GM23338 (cell line): Measurements from ENCODE around the gene CHODL. TPM values are rescaled to one million over a fixed set of nuclear protein-coding genes. Genes with fewer than 3 reads are reported as not detected.

Experiments used
- ATAC-seq: fragments of 200-7000 bp; cut with Tn5 transposase; 3 replicates; pipeline ENCODE4 v1.9.1; 2020
- DNase-seq: peaks from one replicate; pipeline ENCODE4 v3.0.0-alpha.2; 2015; ENCODE audit warnings: low spot score
- H2AFZ ChIP-seq: fragments of 200-600 bp; sonication (generic); 2 replicates; pipeline ENCODE4 v1.8.0; 2016; ENCODE audit warnings: antibody characterized with exemption, mild to moderate bottlenecking, moderate library complexity
- H3F3A ChIP-seq: fragments of 200-600 bp; sonication (generic); replicated peaks from 2 replicates; pipeline ENCODE4 v1.8.0; 2017; ENCODE audit warnings: antibody characterized with exemption, mixed run types, low read depth
- H3K27ac ChIP-seq: fragments of 200-600 bp; sonication (generic); 2 replicates; pipeline ENCODE4 v1.6.1; 2016; ENCODE audit warnings: low read depth
- H3K27me3 ChIP-seq: fragments of 200-600 bp; sonication (generic); 2 replicates; pipeline ENCODE4 v1.8.0; 2016; ENCODE audit warnings: mild to moderate bottlenecking, mixed run types, moderate library complexity; ENCODE audit not compliant: insufficient read depth
- H3K36me3 ChIP-seq: fragments of 200-600 bp; sonication (generic); 2 replicates; pipeline ENCODE4 v1.8.0; 2016; ENCODE audit warnings: mild to moderate bottlenecking; ENCODE audit not compliant: insufficient read depth
- H3K4me1 ChIP-seq: fragments of 200-600 bp; sonication (generic); 2 replicates; pipeline ENCODE4 v1.8.0; 2016; ENCODE audit warnings: mild to moderate bottlenecking, moderate library complexity; ENCODE audit not compliant: insufficient read depth
- H3K4me2 ChIP-seq: fragments of 200-600 bp; sonication (generic); 2 replicates; pipeline ENCODE4 v1.7.1; 2017; ENCODE audit warnings: mixed run types
- H3K4me3 ChIP-seq: fragments of 200-600 bp; sonication (generic); 2 replicates; pipeline ENCODE4 v1.6.1; 2016; ENCODE audit warnings: mixed run types
- H3K79me2 ChIP-seq: fragments of 200-600 bp; sonication (generic); replicated peaks from 2 replicates; pipeline ENCODE4 v1.8.0; 2017; ENCODE audit warnings: mild to moderate bottlenecking; ENCODE audit not compliant: insufficient read depth
- H3K9me2 ChIP-seq: fragments of 200-600 bp; sonication (generic); 2 replicates; pipeline ENCODE4 v1.8.0; 2017; ENCODE audit not compliant: insufficient read depth
- H4K20me1 ChIP-seq: fragments of 200-600 bp; sonication (generic); replicated peaks from 2 replicates; pipeline ENCODE4 v1.8.0; 2017; ENCODE audit warnings: mild to moderate bottlenecking; ENCODE audit not compliant: insufficient read depth
- H3K27ac Mint-ChIP-seq: 2 replicates; pipeline ENCODE4 v1.8.0; 2020; ENCODE audit warnings: inconsistent platforms, mild to moderate bottlenecking, moderate library complexity, mixed read lengths
- H3K27me3 Mint-ChIP-seq: 3 replicates; pipeline ENCODE4 v1.8.0; 2022; ENCODE audit warnings: low read depth, mild to moderate bottlenecking, moderate library complexity, mixed read lengths, inconsistent platforms; ENCODE audit not compliant: insufficient read depth, poor library complexity
- H3K36me3 Mint-ChIP-seq: 3 replicates; pipeline ENCODE4 v1.8.0; 2021; ENCODE audit warnings: low read depth, mild to moderate bottlenecking, inconsistent platforms, moderate library complexity, mixed read lengths
- H3K4me1 Mint-ChIP-seq: 3 replicates; pipeline ENCODE4 v1.8.0; 2020; ENCODE audit warnings: mild to moderate bottlenecking, inconsistent platforms, mixed read lengths
- H3K4me3 Mint-ChIP-seq: 3 replicates; pipeline ENCODE4 v1.8.0; 2021; ENCODE audit warnings: moderate library complexity, mild to moderate bottlenecking, inconsistent platforms, mixed read lengths
- H3K9me3 Mint-ChIP-seq: 3 replicates; pipeline ENCODE4 v1.8.0; 2020; ENCODE audit warnings: moderate library complexity, mild to moderate bottlenecking, inconsistent platforms, mixed read lengths
- CREB1 ChIP-seq: fragments of 250-450 bp; sonication (Bioruptor Pico); IDR thresholded peaks from 2 replicates; pipeline ENCODE4 v1.5.0; 2020; ENCODE audit warnings: low read depth, mild to moderate bottlenecking, moderate library complexity
- NANOG ChIP-seq: IDR thresholded peaks from 2 replicates; pipeline ENCODE4 v1.6.1; 2016; ENCODE audit warnings: antibody characterized with exemption, borderline replicate concordance
- POLR2AphosphoS5 ChIP-seq: IDR thresholded peaks from 2 replicates; pipeline ENCODE4 v1.6.1; 2016; ENCODE audit warnings: antibody characterized with exemption, low read depth
- STAT1 ChIP-seq: IDR thresholded peaks from one replicate; pipeline ENCODE4 v1.6.1; 2016; ENCODE audit warnings: antibody characterized with exemption; ENCODE audit not compliant: unreplicated experiment
- ZNF114 ChIP-seq: fragments of 250-450 bp; sonication (Bioruptor Pico); IDR thresholded peaks from 2 replicates; pipeline ENCODE4 v1.5.0; 2020; ENCODE audit warnings: mild to moderate bottlenecking, moderate library complexity
- polyA plus RNA-seq: library from polyadenylated mRNA; unstranded; fragments of >200 nt; fragmentation: Nextera tagmentation; extraction: Ambion mirVana; gene quantifications from 2 replicates; pipeline ENCODE4 v1.2.1, GENCODE V29; 2016
- total RNA-seq: library from RNA; depleted of rRNA; stranded (reverse); fragments of >200 nt; shearing (Covaris generic); gene quantifications from 2 replicates; pipeline ENCODE4 v1.2.3, GENCODE V29; 2014
- TF ChIP-seq, protein P1 (sequence below): IDR thresholded peaks from one replicate; pipeline ENCODE4 v1.6.1; 2018; ENCODE audit warnings: antibody characterized with exemption; ENCODE audit not compliant: unreplicated experiment
- TF ChIP-seq, protein P2 (sequence below), 2 experiments: fragments of 200-600 bp in 1 of 2; sonication (generic) in 1 of 2; conservative IDR thresholded peaks; 2 replicates each; pipeline versions ENCODE4 v1.5.1 to v1.6.1; 2016 to 2017; ENCODE audit warnings: antibody characterized with exemption in 2 of 2, low read depth in 2 of 2, mild to moderate bottlenecking in 2 of 2, moderate library complexity in 1 of 2

Gene CHODL
- total and polyA plus RNA-seq, 2 experiments from 2014 or later = 0.95 to 1.6 TPM

DNA sequence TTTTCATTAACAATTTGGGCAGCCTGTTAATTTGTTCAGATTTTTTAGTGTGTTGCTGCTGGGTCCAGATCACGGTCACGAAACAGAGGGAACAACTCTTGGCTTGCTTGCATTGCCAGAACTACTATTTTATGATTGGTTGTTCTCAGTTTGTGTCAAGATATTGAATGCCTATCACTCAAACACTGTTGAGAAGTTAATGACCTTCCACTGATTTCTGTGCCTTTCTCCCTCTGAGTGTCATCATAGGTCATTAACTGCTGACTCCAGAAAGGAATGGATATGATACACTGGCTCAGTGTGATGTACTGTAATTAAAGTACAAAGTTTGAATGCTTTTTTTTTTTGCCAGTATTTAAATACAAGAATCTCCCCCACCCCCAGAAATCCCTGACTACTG, 9.2 kb downstream of the CHODL start (continued):
- TF ChIP-seq, protein P1, sequence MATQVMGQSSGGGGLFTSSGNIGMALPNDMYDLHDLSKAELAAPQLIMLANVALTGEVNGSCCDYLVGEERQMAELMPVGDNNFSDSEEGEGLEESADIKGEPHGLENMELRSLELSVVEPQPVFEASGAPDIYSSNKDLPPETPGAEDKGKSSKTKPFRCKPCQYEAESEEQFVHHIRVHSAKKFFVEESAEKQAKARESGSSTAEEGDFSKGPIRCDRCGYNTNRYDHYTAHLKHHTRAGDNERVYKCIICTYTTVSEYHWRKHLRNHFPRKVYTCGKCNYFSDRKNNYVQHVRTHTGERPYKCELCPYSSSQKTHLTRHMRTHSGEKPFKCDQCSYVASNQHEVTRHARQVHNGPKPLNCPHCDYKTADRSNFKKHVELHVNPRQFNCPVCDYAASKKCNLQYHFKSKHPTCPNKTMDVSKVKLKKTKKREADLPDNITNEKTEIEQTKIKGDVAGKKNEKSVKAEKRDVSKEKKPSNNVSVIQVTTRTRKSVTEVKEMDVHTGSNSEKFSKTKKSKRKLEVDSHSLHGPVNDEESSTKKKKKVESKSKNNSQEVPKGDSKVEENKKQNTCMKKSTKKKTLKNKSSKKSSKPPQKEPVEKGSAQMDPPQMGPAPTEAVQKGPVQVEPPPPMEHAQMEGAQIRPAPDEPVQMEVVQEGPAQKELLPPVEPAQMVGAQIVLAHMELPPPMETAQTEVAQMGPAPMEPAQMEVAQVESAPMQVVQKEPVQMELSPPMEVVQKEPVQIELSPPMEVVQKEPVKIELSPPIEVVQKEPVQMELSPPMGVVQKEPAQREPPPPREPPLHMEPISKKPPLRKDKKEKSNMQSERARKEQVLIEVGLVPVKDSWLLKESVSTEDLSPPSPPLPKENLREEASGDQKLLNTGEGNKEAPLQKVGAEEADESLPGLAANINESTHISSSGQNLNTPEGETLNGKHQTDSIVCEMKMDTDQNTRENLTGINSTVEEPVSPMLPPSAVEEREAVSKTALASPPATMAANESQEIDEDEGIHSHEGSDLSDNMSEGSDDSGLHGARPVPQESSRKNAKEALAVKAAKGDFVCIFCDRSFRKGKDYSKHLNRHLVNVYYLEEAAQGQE = no peak
- TF ChIP-seq ZNF114 (no peak), STAT1 (no peak), POLR2AphosphoS5 (no peak), CREB1 (CRISPR knock-in tag) (no peak)

DNA sequence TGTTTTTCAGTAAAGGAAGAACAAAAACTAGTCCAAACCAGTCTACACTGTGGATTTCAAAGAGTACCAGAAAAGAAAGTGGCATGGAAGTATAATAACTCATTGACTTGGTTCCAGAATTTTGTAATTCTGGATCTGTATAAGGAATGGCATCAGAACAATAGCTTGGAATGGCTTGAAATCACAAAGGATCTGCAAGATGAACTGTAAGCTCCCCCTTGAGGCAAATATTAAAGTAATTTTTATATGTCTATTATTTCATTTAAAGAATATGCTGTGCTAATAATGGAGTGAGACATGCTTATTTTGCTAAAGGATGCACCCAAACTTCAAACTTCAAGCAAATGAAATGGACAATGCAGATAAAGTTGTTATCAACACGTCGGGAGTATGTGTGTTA, 21.3 kb downstream of the CHODL start:
- Mint-ChIP-seq H3K36me3 (no peaks in the 10 kb centered on the region), H3K27ac (no peak overlapping the region), H3K4me3 (no peak overlapping the region), H3K27me3 (no peaks in the 10 kb centered on the region), H3K9me3 (no peaks in the 10 kb centered on the region), H3K4me1 (no peaks in the 10 kb centered on the region)
- Histone ChIP-seq H3K36me3 (no peaks in the 10 kb centered on the region), H3F3A (no peaks in the 10 kb centered on the region), H3K4me2 (no peak overlapping the region), H3K27ac (no peak overlapping the region), H3K4me1 (no peaks in the 10 kb centered on the region), H3K4me3 (no peak overlapping the region), H4K20me1 (no peaks in the 10 kb centered on the region), H3K27me3 (no peaks in the 10 kb centered on the region), H3K9me2 (no peaks in the 10 kb centered on the region), H2AFZ (no peak overlapping the region), H3K79me2 (no peaks in the 10 kb centered on the region)
- TF ChIP-seq STAT1 (no peak), ZNF114 (no peak), NANOG (no peak), CREB1 (CRISPR knock-in tag) (no peak)
- TF ChIP-seq, protein P2, sequence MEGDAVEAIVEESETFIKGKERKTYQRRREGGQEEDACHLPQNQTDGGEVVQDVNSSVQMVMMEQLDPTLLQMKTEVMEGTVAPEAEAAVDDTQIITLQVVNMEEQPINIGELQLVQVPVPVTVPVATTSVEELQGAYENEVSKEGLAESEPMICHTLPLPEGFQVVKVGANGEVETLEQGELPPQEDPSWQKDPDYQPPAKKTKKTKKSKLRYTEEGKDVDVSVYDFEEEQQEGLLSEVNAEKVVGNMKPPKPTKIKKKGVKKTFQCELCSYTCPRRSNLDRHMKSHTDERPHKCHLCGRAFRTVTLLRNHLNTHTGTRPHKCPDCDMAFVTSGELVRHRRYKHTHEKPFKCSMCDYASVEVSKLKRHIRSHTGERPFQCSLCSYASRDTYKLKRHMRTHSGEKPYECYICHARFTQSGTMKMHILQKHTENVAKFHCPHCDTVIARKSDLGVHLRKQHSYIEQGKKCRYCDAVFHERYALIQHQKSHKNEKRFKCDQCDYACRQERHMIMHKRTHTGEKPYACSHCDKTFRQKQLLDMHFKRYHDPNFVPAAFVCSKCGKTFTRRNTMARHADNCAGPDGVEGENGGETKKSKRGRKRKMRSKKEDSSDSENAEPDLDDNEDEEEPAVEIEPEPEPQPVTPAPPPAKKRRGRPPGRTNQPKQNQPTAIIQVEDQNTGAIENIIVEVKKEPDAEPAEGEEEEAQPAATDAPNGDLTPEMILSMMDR (conservative IDR thresholded peaks at IDR 0.05; ENCODE audit: low read depth in 2 of 2) = no peak
- ATAC-seq (no peak), DNase-seq (no peak)

DNA sequence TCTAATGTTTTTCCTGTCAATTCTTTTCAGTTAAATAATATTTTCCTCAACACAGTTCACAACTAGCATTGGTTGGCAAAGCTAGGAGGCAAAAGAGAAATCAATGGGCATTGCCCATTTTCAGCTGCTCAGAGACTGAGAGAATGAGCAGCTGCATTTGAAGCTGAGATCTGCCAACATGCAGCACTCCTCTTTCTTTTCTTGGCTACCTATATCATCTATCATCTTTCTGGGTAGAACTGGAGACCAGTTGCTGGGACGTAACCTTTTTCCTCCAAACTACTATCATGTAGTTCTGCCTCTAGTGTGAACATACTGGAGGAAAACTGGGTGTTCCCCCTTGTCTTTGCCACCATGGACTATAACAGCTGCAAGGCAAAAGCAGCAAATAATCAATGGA, 22.9 kb downstream of the CHODL start:
- Histone ChIP-seq H3K36me3 (no peaks in the 10 kb centered on the region), H3K4me3 (no peak overlapping the region), H3K27me3 (no peaks in the 10 kb centered on the region), H3K27ac (no peak overlapping the region), H3F3A (no peaks in the 10 kb centered on the region), H3K79me2 (no peaks in the 10 kb centered on the region), H4K20me1 (no peaks in the 10 kb centered on the region), H3K4me1 (no peaks in the 10 kb centered on the region), H3K4me2 (no peak overlapping the region), H3K9me2 (no peaks in the 10 kb centered on the region), H2AFZ (no peak overlapping the region)
- DNase-seq (no peak), ATAC-seq (no peak)
- no peak overlapping the region for H3K4me3 Mint-ChIP-seq
- H3K27me3 Mint-ChIP-seq = no peaks in the 10 kb centered on the region
- no peak for TF ChIP-seq NANOG
- no peaks in the 10 kb centered on the region for H3K4me1 Mint-ChIP-seq
- H3K9me3 Mint-ChIP-seq = no peaks in the 10 kb centered on the region
- no peaks in the 10 kb centered on the region for H3K36me3 Mint-ChIP-seq
- H3K27ac Mint-ChIP-seq = no peak overlapping the region
